HPDE6-E6E7 (cell line): ENCODE measurements around the gene GOLGA6D.
"Not testable (repeated sequence)": the region's sequence is repeated elsewhere in the genome, so short reads cannot be mapped to it uniquely, and the experiment has no call there.

ENCODE experiments used
- DNase-seq: peaks from one replicate; pipeline ENCODE4 v3.0.0; 2011; ENCODE audit warnings: missing footprints; ENCODE audit errors: extremely low spot score

The GOLGA6D gene

DNA sequence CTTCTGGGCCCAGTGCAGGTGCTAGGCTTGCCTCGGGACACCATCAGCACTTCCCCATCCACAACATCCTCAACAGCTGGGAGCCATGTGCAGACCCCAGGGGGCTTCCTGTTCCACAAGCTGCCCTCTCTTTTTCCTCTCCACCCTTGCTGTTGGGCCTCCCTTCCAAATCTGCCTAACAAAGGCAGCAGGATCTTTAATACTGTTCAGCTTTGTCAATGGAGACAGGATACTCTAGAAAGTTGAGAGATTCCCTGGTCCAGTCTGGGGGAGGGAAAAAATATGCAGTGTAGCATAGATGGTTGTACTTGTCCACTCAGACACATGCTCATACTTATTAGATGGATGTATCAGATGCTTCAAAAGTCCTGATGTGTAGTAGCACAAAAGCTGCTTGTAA is 4.1 kb upstream of the GOLGA6D start:
- DNase-seq, result not testable (repeated sequence)

DNA sequence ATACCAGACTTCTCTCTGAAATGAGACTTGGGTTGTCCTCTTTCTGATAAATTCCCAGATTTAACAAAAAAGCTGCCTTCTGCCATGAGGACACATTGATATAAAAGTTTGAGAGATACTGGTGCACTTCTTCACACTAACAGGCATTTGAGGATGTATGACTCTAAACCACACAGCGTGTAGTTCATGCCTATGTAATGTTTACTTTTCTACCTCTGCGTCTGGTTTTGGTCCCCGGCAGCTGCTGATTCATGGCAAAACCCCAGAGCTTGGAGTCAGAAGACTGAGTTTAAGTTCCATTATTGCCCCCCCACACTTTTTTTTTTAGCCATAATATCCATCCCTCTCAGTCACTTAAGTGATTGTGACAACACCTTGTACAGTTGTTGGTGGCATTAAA is 1.5 kb downstream of the GOLGA6D start:
- not testable (repeated sequence) for DNase-seq

GRCh38 chr15:75293660-75294059 is 11.0 kb downstream of the GOLGA6D start:
- not testable (repeated sequence) for DNase-seq

- not testable (repeated sequence) for DNase-seq
Measured at GRCh38 chr15:75298541-75299310, 16.1 kb downstream of the GOLGA6D start.

GRCh38 chr15:75299311-75299688 is 16.7 kb downstream of the GOLGA6D start:
- not testable (repeated sequence) for DNase-seq

DNA sequence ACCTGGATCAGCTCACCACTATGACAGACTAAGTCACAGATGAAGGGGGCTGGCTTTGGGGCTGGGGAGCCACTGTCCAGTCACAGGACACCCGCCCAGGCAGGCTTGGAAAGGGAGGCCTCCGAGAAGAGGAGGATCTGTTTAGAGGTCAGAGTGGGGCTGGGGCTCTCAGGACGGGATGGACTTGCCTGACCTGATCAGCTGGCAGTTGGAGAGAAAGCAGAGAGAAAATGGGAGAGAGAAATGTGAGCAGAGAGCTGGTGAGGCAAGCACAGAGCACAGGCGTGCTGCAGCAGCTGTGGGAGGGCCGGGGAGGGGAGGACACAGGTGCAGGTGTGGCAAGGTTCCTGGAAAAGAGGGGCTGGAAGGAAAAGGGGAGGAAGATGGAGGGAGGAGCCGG is 17.4 kb downstream of the GOLGA6D start:
- not testable (repeated sequence) for DNase-seq

- no peak for DNase-seq
Measured at GRCh38 chr15:75302318-75302717, 19.7 kb downstream of the GOLGA6D start.

- not testable (repeated sequence) for DNase-seq
Measured at GRCh38 chr15:75302753-75303152, 20.1 kb downstream of the GOLGA6D start.

- no peak for DNase-seq
Measured at GRCh38 chr15:75306188-75306587, 23.6 kb downstream of the GOLGA6D start.

DNA sequence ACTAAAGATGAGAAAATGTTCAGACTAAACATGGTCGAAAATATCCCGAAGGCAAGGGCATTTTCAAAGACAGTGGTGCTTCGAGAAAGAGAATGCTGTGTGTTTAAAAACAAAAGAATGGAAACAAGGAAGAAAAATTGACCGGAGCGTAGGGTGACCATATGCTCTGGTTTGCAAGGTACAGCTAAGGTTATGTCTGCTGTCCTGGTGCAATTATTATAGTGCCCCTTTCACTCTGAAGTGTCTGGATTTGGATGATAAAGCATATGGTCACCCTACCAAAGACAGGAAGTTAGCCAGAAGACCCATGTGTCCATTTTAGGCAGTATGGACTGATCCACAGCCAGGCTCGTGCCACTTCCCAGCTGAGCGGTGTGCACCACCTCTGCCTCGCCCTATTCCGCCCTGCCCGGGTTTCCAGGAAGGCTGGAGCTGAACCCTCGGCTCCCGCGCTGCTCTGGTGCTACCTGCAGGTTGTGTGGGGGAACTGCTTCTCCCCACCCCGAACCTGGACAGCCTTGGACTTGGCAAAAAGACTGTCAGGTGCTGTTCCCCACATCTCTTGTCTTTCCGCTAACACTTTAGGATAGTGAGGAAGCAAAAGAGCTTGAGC is 25.2 kb downstream of the GOLGA6D start:
- DNase-seq, result peak; percentile 64

DNA sequence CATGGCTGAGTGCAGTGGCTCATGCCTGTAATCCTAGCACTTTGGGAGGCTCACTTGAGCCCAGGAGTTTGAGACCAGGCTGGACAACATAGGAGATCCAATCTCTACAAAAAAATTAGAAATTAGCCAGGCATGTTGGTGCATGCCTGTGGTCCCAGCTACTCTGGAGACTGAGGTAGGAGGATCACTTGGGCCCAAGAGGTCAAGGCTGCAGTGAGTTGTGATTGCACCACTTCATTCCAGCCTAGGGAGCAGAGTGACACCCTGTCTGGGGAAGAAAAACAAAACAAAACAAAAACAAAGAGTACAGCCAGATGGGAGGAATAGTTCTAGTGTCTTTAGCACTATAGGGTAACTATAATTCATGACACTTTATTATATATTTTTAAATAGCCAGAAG is 27.1 kb downstream of the GOLGA6D start:
- no peak for DNase-seq

DNA sequence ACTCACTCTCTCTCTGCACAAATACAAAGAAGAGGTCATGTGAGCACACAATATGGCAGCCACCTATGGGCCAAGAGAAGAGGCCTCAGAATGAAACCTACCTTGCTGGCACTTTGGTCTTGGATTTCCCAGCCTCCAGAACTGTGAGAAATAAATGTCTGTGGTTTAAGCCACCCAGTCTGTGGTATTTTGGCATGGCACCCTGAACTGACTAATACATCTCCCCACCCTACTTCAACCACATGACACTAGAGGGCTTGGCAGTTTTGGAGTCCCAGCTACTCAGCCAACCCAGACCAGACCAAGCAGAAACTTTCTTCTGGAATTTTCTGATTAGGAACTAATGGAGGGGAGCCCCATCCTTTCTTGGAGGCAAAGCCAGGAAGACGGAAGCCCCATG is 29.9 kb downstream of the GOLGA6D start:
- not testable (repeated sequence) for DNase-seq

DNA sequence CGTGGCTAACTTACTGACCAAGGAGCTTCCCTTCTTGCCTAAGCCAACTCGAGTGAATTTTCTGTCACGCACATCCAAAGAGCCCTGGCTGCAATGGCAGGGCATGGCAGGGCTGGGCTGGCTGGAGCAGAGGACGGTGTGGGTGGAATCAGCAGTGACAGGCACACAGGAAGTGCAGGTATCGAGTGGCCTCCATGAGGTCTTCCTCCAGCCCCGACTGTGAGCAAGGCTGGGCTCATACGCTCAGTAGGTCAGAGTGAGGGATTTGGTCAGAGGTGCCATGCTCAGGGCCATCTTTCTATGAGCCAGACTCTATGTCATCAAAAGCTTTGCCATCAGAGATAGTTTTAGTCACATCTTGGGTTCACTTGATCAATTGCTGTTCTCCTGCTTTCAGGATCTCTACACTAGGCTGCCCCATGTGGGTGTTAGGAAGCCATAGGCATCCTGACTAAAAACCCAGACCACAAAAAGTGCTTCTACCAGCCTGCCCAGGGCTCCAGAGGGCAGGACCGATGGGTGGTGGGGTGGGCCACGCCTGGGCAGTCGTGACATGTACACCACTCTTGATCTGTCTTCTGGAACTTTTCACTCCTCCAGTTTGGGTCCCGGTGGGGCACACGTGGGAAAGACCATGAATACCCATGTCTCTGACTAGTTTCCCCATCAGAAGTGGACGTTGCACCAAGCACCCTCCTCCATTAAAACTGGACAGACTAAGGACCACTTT is 30.6 kb downstream of the GOLGA6D start:
- DNase-seq, result no peak

DNA sequence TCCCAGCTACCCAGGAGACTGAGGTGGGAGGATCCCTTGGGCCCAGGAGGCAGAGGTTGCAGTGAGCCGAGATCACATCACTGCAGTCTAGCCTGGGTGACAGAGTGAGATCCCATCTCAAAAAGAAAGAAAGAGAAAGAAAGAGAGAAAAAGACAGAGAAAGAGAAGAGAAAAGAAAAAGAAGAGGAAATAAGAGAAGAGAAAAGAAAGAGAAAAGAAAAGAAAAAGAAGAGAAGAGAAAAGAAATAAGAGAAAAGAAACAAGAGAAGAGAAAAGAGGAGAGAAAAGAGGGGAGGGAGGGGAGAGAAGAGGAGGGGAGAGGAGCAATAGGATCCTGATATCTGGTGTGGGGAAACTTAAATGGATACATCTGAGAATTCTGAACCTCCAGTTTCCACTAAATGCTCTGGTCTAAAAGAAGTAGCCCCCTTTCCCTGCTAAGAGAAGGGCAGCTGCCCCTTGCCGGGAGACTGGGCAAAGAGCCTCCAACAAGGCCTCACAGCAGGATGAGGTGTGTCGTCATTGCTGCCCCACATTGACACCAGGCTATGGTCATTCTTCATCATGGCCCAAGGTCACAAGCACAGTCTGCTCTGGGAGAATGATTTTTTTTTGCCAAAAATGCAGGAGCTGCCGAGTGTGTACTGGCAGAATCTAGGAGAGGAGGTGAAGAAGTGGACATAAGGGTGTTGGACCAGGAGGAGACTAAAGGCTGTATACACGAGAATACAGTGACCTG is 32.1 kb downstream of the GOLGA6D start:
- no peak for DNase-seq

GRCh38 chr15:75319231-75319897 is 36.7 kb downstream of the GOLGA6D start:
- DNase-seq, result not testable (repeated sequence)

DNA sequence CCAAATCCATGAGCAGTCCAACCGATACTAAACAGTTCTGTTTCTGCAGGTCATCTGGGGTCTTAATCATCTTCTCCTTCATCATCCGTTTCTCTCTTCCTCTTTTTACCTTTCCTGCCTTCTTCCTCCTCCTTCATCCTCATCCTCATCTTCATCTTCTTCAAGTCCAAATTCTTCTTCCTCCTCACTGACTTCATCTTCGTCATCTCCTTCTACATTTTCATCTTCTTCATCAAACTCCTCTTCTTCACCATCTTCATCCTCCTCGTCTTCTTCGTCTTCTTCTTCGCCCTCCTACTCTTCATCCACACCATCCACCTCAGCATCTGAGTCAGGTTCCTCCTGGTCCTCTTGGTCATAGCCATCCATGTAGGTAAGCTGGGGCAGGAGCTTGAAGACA is 39.1 kb downstream of the GOLGA6D start:
- no peak for DNase-seq

- DNase-seq, result no peak
Measured at GRCh38 chr15:75325922-75326321, 43.3 kb downstream of the GOLGA6D start.

DNA sequence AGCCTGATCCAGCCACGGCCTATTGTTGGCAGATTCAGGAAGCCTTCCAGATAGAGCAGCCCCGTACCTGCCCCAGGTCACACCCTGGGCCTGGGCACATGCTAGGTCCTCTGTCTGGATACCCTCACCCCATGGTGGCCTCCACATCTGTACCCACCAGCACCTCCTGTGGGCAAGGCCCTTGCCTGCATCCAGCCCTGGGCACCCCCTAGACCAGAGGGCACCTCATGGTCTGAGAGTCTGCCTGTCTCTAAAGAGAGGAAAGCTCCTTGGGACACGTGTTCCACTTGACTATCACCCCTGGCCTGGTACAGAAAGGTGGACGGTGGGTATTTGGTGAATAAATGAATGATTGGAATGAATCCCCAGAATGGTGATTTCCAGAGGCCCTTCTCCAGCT is 44.4 kb downstream of the GOLGA6D start:
- DNase-seq, result no peak

GRCh38 chr15:75327491-75327890 is 44.9 kb downstream of the GOLGA6D start:
- DNase-seq, result no peak

DNA sequence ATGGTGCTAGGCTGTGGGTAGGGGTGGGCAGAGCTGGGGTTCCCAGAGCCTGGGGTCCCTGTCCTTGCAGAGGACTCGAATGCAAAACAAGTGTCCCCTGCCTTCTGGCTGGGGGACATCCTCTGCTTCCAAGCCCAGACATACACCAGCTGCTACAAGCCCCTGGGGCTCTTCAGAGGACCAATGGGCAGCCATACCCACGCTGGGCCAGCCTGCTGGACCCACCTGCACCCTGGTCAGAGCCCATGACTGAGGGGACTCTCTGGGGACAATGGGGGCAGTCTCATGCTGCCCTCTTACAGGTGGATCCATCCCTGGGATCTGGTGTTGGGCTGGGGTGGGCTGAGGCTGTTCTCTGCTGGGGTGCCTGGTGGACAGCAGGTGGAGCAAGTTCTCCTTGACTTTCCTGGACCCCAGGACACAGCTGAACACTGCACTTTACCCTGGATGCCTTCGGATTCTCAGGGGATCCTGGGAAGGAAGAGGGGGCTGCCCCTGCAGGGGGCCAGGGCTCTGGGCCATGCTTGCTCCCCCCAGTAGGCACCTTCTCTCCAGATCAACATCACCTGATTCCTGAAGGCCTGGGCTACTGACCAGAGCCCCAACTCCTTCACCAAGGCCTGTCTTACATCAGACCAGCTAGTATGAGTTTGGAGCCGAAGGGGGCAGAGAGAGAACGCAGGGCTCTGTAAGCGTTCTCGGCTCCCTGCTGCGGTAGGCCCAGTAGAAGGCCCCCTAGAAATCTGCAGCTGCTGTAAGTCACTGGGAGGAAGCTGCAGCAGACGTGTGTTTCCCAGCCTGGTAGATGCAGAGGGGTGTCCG is 46.1 kb downstream of the GOLGA6D start:
- no peak for DNase-seq

GRCh38 chr15:75329571-75329970 is 46.9 kb downstream of the GOLGA6D start:
- DNase-seq, result no peak
